ENCODE data around the gene RALGPS1.

RALGPS1 gene

DNA sequence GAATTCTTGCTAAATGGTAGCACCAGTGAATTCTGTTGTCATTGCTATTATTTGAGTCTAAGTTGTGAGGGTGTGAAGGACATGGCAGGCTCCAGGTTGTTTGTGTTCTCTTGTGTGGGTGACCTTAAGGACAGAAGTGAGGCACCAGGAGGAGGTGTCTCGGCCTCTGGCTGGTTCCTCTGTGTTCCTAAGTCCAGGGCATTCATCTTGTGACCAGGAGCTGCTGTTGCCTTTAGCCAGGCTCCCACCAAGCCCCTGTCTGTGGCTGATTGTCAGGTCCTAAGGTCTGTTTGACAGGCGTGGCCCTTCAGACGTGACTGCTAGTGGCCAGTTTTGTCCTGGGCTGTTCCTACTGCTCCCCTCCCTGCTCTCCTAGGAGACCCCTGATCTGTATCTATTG lies 118.5 kb downstream of the RALGPS1 start:
- Mint-ChIP-seq H3K27me3 (no peaks in the 10 kb centered on the region), H3K4me1 (ENCODE audit: low read depth in 2 of 2) (no peaks in the 10 kb centered on the region), H3K4me3 (no peak overlapping the region), H3K36me3 (ENCODE audit: insufficient read depth) (no peaks in the 10 kb centered on the region), H3K27ac (no peak overlapping the region), H3K9me3 (no peaks in the 10 kb centered on the region)
- no peak for ATAC-seq (replicated peaks)
- DNase-seq = no peak

DNA sequence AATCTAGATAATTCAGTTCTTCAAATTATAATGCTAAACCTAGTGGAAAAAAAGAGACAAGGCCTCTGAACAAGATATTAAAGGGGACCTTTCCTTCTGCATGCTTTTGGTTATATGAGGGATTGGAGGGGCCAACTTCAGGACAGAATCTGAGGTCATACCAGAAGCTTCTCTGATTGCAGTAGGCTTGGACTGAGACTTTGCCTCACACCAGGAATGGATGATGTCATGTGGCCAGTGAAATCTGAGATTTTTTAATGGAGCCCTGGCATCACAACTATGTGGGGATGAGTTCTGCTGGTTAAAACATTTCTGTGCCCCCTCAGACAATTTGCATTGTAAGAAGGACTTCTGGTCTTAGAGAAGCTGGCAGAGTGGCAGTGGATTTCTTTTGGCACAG lies 119.2 kb downstream of the RALGPS1 start:
- no peaks in the 10 kb centered on the region for H3K4me1 Mint-ChIP-seq (ENCODE audit: low read depth in 2 of 2)
- ATAC-seq (replicated peaks) = no peak
- H3K4me3 Mint-ChIP-seq = no peak overlapping the region
- no peaks in the 10 kb centered on the region for H3K36me3 Mint-ChIP-seq (ENCODE audit: insufficient read depth)
- DNase-seq = no peak
- H3K27me3 Mint-ChIP-seq = no peaks in the 10 kb centered on the region
- no peaks in the 10 kb centered on the region for H3K9me3 Mint-ChIP-seq
- H3K27ac Mint-ChIP-seq = no peak overlapping the region

DNA sequence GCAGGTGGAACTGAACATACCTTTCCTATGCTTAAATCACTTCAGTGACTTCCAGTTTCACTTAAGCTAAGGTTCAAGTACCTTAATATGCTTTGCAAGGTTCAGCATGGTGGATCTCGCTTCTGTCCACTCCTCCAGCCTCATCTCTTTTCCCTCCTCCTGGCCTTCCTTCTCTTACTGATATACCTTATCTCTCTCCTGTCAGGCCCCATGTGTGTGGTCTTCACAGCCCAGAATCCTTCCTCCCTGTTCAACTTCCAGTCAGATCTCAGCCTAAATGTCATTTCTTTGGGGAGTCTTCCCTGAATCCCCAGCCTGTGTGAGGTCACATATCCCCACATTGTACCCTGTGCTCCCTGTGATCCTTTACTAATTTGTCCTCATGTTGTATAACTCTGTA lies 120.1 kb downstream of the RALGPS1 start:
- ATAC-seq (replicated peaks) = no peak
- H3K9me3 Mint-ChIP-seq = no peaks in the 10 kb centered on the region
- peak overlapping the region in 1 of 2 donors; percentile 2 for H3K27ac Mint-ChIP-seq
- no peaks in the 10 kb centered on the region for H3K27me3 Mint-ChIP-seq
- no peak overlapping the region for H3K4me3 Mint-ChIP-seq
- no peaks in the 10 kb centered on the region for H3K4me1 Mint-ChIP-seq (ENCODE audit: low read depth in 2 of 2)
- no peaks in the 10 kb centered on the region for H3K36me3 Mint-ChIP-seq (ENCODE audit: insufficient read depth)
- DNase-seq = no peak

DNA sequence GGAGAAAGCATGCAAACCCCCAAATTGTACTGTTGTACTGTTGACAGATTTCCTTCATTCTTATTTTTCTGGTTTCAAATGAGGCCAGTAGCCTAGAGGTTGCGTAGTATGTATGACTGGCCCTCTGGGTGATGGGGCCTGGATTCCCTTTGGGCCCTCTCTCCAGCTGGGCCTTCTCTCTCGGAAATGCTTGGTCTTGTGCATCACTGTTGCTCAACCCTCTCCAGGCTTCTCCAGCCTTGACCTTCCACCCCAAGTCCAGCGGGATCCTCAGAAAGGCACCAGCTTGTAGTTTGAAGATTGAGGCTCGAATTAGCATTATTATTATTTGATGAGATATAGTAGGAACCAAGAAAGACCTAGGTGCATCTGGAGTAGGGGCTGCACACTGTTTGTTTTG lies 120.8 kb downstream of the RALGPS1 start:
- ATAC-seq (replicated peaks) (no peak), DNase-seq (no peak)
- no peaks in the 10 kb centered on the region for H3K36me3 Mint-ChIP-seq (ENCODE audit: insufficient read depth)
- H3K27ac Mint-ChIP-seq = no peak overlapping the region
- H3K27me3 Mint-ChIP-seq = no peaks in the 10 kb centered on the region
- H3K4me1 Mint-ChIP-seq (ENCODE audit: low read depth in 2 of 2) = no peaks in the 10 kb centered on the region
- H3K9me3 Mint-ChIP-seq = no peaks in the 10 kb centered on the region
- H3K4me3 Mint-ChIP-seq = no peak overlapping the region

DNA sequence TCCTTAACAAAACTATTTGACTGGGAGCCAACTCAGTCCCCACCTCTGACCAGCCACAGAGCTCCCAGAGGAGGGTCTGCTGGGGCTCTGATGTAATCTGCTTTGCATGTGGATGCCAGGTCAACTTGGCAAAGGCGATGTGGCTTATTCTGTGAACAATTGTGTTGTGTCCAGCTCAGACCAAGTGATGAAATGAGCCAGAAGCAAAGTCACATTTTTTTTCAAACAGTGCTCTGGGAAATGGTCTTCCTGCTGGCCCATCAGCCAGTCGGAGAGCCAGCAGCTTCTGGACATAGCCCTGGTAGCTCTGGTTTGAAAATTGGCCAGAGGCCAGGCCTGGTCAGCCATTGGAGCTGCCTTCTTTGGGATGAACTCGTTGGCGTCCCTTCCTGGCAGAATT lies 121.4 kb downstream of the RALGPS1 start:
- ATAC-seq (replicated peaks) (no peak), DNase-seq (no peak)
- H3K9me3 Mint-ChIP-seq = no peaks in the 10 kb centered on the region
- no peak overlapping the region for H3K4me3 Mint-ChIP-seq
- H3K27ac Mint-ChIP-seq = no peak overlapping the region
- H3K4me1 Mint-ChIP-seq (ENCODE audit: low read depth in 2 of 2) = no peaks in the 10 kb centered on the region
- H3K36me3 Mint-ChIP-seq (ENCODE audit: insufficient read depth) = no peaks in the 10 kb centered on the region
- H3K27me3 Mint-ChIP-seq = no peaks in the 10 kb centered on the region

DNA sequence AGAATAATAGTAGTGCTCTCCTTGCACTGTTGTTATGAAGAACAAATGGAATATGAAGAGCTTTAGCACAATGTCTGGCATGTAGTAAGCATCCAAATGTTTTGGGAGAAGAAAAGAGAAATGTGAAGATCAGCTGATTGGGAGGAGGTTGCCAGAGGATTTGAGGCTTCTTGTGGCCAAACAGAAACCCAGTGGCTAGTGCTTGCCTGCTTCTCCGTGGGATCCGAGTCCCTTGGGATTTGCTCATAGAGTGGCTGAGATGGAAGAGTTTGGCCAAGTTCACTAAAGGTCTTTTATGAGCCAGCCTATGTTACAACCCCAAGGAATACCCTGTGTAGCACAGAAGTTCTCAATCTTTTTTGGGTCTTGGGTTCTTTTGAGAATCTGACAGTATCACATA lies 121.9 kb downstream of the RALGPS1 start:
- Mint-ChIP-seq H3K9me3 (no peaks in the 10 kb centered on the region), H3K27me3 (no peaks in the 10 kb centered on the region), H3K27ac (no peak overlapping the region), H3K4me1 (ENCODE audit: low read depth in 2 of 2) (no peaks in the 10 kb centered on the region), H3K4me3 (no peak overlapping the region), H3K36me3 (ENCODE audit: insufficient read depth) (no peaks in the 10 kb centered on the region)
- DNase-seq = no peak
- ATAC-seq (replicated peaks) = no peak

DNA sequence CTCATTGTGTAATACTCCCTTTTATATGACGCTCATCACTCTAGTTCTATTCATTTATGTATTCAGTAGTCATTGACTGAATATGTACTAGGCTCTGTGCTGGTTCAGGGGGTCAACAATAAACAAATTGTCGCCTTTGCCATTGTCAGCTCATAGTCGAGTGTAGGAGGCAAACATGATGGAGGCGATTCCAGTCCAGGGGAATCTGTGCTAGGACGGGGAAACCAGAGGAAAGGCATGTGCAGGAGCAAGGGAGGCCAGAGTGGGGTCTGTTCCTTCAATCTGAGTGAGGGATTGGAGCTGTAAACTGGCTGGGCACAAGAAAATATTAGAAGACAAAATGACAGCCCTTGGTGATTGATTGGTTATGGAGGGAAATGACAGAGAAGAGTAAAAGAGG lies 123.9 kb downstream of the RALGPS1 start:
- DNase-seq = no peak
- no peak for ATAC-seq (replicated peaks)
- H3K36me3 Mint-ChIP-seq (ENCODE audit: insufficient read depth) = no peaks in the 10 kb centered on the region
- no peaks in the 10 kb centered on the region for H3K4me1 Mint-ChIP-seq (ENCODE audit: low read depth in 2 of 2)
- no peaks in the 10 kb centered on the region for H3K9me3 Mint-ChIP-seq
- no peak overlapping the region for H3K4me3 Mint-ChIP-seq
- H3K27ac Mint-ChIP-seq = no peak overlapping the region
- H3K27me3 Mint-ChIP-seq = no peaks in the 10 kb centered on the region

DNA sequence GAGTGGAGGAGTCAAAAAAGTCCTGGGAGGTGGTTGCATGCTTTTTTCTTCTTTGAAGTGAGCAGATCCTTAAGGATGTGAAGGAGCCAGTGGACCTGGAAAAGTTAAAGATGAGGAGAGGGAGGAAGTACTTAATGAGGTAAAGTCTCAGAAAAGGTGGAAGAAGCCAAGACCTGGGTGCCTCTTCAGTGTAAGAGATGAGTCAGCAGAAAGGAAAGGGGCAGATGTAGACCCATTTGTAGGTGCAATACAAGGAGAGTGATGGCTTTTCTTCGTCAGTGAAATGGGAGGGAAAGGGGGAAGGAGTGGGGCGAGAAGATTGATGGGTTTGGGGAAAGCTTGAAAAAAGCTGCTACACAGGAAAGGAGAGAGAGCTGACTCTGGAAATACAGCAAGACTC lies 124.9 kb downstream of the RALGPS1 start:
- Mint-ChIP-seq H3K36me3 (ENCODE audit: insufficient read depth) (no peaks in the 10 kb centered on the region), H3K9me3 (no peaks in the 10 kb centered on the region), H3K4me1 (ENCODE audit: low read depth in 2 of 2) (no peaks in the 10 kb centered on the region), H3K27ac (no peak overlapping the region), H3K27me3 (no peaks in the 10 kb centered on the region), H3K4me3 (no peak overlapping the region)
- ATAC-seq (replicated peaks) (no peak), DNase-seq (no peak)

DNA sequence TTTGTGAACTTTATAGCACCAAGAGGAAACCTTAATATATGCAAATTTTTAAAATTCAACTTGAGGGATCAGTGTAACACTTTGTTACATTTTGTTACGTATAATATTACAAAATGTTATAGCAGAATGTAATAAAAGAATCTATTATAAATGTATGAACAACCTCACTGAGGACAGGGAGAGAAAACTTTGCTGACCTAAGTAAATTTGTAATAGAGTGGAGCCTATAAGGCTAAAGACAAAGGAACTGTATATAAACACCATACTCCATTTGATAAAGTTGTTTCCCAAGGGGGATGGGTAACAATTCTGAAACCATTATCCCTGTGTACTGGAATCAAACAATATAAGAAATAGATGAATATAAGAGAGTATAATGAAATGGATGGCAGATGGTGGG lies 130.6 kb downstream of the RALGPS1 start:
- DNase-seq (no peak), ATAC-seq (replicated peaks) (no peak)
- no peaks in the 10 kb centered on the region for H3K36me3 Mint-ChIP-seq (ENCODE audit: insufficient read depth)
- peaks cover 17 to 19% of the 10 kb centered on the region in 2 donors for H3K4me1 Mint-ChIP-seq (ENCODE audit: low read depth in 2 of 2)
- H3K27me3 Mint-ChIP-seq = no peaks in the 10 kb centered on the region
- no peaks in the 10 kb centered on the region for H3K9me3 Mint-ChIP-seq
- H3K27ac Mint-ChIP-seq = no peak overlapping the region
- H3K4me3 Mint-ChIP-seq = no peak overlapping the region

DNA sequence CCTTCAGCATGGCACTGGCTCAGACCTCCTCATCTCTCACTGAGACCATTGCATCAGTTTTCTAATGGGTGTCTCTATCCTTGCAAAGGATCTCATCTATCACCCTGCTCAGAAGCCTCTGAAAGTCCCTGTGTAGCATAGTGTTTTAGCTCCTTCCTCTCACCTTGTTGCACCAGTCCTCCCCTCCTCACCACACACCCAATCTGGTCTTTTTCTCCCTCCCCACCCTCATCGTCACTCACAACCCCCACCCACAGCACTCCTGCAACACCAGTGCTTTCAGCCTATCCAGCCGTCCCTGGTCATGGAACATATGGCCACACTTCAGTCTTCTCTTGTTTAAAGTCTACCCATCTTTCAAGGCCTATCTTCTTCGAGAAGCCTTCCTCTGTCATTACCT lies 133.4 kb downstream of the RALGPS1 start:
- H3K4me1 Mint-ChIP-seq (ENCODE audit: low read depth in 2 of 2) = peaks cover 21 to 24% of the 10 kb centered on the region in 2 donors
- H3K36me3 Mint-ChIP-seq (ENCODE audit: insufficient read depth) = no peaks in the 10 kb centered on the region
- H3K27me3 Mint-ChIP-seq = no peaks in the 10 kb centered on the region
- H3K27ac Mint-ChIP-seq = peak overlapping the region; percentile 44 to 86
- no peak for ATAC-seq (replicated peaks)
- no peaks in the 10 kb centered on the region for H3K9me3 Mint-ChIP-seq
- peak overlapping the region in 1 of 2 donors; percentile 71 for H3K4me3 Mint-ChIP-seq
- no peak for DNase-seq

DNA sequence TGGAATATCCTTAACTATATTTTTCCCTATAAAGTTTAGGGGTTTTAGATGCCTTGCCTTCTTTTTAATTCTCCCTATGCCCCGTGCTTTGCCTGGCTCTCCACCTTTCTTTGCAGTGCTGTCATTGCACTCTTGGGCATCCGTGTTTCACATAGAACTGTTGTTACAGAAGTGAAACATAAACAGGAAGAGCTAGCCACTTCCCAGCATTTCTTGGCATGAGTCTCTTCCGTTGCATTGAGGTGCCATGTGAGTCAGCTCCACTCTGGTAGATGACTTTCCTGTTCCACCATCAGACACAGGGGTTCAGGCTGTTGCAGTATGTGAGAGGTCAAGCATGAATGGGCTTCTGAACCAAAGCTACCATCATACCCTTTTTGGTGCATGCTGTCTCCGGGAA lies 134.5 kb downstream of the RALGPS1 start:
- peak overlapping the region; percentile 44 to 86 for H3K27ac Mint-ChIP-seq
- peak; percentile 17 to 23 (median 18) for DNase-seq
- peak overlapping the region; percentile 63 to 71 for H3K4me3 Mint-ChIP-seq
- no peaks in the 10 kb centered on the region for H3K27me3 Mint-ChIP-seq
- peaks cover 21 to 24% of the 10 kb centered on the region in 2 donors for H3K4me1 Mint-ChIP-seq (ENCODE audit: low read depth in 2 of 2)
- ATAC-seq (replicated peaks) = peak; percentile 94
- no peaks in the 10 kb centered on the region for H3K36me3 Mint-ChIP-seq (ENCODE audit: insufficient read depth)
- H3K9me3 Mint-ChIP-seq = no peaks in the 10 kb centered on the region

DNA sequence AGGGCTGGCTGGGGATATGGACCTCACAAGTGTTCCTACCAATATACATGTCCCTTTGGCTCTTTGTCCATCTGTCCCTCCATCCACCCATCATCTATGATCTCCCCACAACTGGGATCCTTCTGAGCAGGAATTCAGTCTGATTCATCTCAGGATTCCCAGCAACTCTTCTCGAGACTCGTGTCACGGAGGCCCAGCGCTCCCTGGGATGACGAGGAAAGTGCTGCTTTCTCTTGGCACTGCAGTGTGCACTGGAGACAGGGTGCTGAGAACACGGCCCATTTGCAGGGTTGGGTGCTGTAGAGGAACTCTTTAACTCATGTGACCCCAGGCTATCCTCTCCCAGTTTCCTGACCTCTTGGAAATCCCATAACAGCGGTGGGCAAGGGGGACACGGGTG lies 135.0 kb downstream of the RALGPS1 start:
- Mint-ChIP-seq H3K27me3 (no peaks in the 10 kb centered on the region), H3K4me1 (ENCODE audit: low read depth in 2 of 2) (peaks cover 21 to 24% of the 10 kb centered on the region in 2 donors), H3K27ac (peak overlapping the region; percentile 44 to 54), H3K9me3 (no peaks in the 10 kb centered on the region), H3K4me3 (peak overlapping the region; percentile 33 to 49), H3K36me3 (ENCODE audit: insufficient read depth) (no peaks in the 10 kb centered on the region)
- DNase-seq (no peak), ATAC-seq (replicated peaks) (no peak)

DNA sequence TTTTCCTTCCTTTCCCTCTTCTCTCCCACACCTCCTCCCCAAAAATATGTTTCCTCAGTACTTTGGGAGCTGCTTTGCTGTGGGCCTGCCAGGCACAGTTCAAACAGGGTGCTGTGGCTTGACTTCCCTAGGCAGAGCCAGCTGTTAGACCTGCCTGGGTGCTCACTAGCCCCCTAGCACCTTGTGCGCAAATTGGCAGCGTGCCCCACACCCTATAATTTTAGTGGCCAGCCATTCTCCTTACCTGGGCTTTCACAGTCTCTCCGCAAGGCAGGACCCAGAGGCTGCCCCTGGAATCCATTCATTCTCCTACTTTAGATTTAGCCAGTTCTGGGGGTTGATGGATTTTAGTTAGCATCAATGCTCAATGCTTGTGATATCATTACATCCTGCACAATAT lies 135.6 kb downstream of the RALGPS1 start:
- ATAC-seq (replicated peaks) (no peak), DNase-seq (no peak)
- Mint-ChIP-seq H3K27ac (peak overlapping the region in 1 of 2 donors; percentile 54), H3K27me3 (no peaks in the 10 kb centered on the region), H3K4me3 (peak overlapping the region in 1 of 2 donors; percentile 33), H3K9me3 (no peaks in the 10 kb centered on the region), H3K36me3 (ENCODE audit: insufficient read depth) (no peaks in the 10 kb centered on the region), H3K4me1 (ENCODE audit: low read depth in 2 of 2) (peaks cover 21 to 24% of the 10 kb centered on the region in 2 donors)

DNA sequence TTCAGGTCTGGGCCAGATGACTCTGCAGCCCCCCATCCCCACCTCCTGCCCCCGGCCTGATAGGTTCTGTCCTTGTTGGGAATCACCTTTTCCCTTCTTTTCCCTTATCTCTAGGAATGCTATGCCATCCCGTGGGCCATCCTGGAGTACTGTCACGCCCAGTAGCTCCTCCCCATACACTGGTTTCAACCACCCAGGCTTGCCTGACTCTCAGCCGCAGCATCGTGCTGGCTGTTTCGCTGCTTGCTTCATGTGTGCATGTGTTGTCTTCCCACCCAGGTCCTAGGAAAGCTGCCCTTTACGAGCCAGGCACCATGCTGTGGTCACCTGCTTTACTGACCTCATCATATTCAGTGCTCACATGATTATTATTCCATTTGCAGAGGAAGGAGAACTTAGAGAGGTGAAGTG lies 136.0 kb downstream of the RALGPS1 start:
- H3K27me3 Mint-ChIP-seq = no peaks in the 10 kb centered on the region
- ATAC-seq (replicated peaks) (no peak), DNase-seq (no peak)
- H3K36me3 Mint-ChIP-seq (ENCODE audit: insufficient read depth) = no peaks in the 10 kb centered on the region
- no peak overlapping the region for H3K4me3 Mint-ChIP-seq
- H3K9me3 Mint-ChIP-seq = no peaks in the 10 kb centered on the region
- peaks cover 21 to 24% of the 10 kb centered on the region in 2 donors for H3K4me1 Mint-ChIP-seq (ENCODE audit: low read depth in 2 of 2)
- H3K27ac Mint-ChIP-seq = peak overlapping the region in 1 of 2 donors; percentile 29

All from effector memory CD8-positive, alpha-beta T cell (primary cell).